Type B pancreatic cell (in vitro differentiated cells): ENCODE results near the gene C8A. TPM values are rescaled to one million over a fixed set of nuclear protein-coding genes. Genes with fewer than 3 reads are reported as not detected.

Source experiments
- DNase-seq: peaks from one replicate; pipeline ENCODE4 v3.0.0; 2021; ENCODE audit warnings: mixed read lengths; ENCODE audit not compliant: unreplicated experiment; ENCODE audit errors: extremely low spot score
- H3K27ac Mint-ChIP-seq: 2 replicates; pipeline ENCODE4 v1.8.0; 2021; ENCODE audit warnings: mild to moderate bottlenecking, mixed read lengths
- H3K27me3 Mint-ChIP-seq: 2 replicates; pipeline ENCODE4 v1.8.0; 2021; ENCODE audit warnings: mixed read lengths
- H3K36me3 Mint-ChIP-seq: 2 replicates; pipeline ENCODE4 v1.8.0; 2021; ENCODE audit warnings: mixed read lengths
- H3K4me1 Mint-ChIP-seq: one replicate; pipeline ENCODE4 v1.8.0; 2021; ENCODE audit warnings: mixed read lengths; ENCODE audit not compliant: unreplicated experiment
- H3K4me3 Mint-ChIP-seq: 2 replicates; pipeline ENCODE4 v1.8.0; 2021; ENCODE audit warnings: mild to moderate bottlenecking, mixed read lengths
- H3K9me3 Mint-ChIP-seq: 2 replicates; pipeline ENCODE4 v1.8.0; 2021; ENCODE audit warnings: mixed read lengths
- total RNA-seq: library from RNA; stranded (reverse); gene quantifications from 2 replicates; pipeline ENCODE4 v1.2.1, GENCODE V29; 2021; ENCODE audit warnings: low replicate concordance
- TF ChIP-seq, protein P1 (sequence below): fragments of 200-600 bp; sonication (generic); conservative IDR thresholded peaks from 2 replicates; pipeline ENCODE4 v1.5.0; 2021; ENCODE audit warnings: antibody characterized with exemption, mild to moderate bottlenecking

Gene C8A
- total RNA-seq, 1 donor from 2014 or later: 0.46 TPM

DNA sequence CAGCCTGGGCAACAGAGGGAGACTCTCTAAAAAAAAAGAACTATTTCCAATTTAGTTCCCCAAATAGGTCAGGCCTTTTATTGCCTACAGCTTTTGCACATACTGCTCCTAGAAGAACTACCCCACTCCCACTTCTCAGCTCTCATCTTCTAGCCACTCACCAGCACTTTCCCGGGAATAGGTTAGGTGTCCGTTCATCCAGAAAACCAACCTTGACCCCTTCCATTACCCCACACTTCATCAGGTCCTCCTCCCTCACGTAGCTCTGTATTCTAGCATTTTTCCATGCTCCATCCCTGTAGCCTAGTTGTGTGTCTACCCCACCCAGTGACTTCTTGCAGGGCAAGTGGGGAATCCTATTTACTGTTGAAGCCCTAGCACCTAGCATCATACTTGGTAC is 68.6 kb downstream of the C8A start:
- Mint-ChIP-seq H3K4me3 (no peak overlapping the region), H3K27me3 (peaks cover 10% of the 10 kb centered on the region), H3K36me3 (peaks cover 3% of the 10 kb centered on the region), H3K27ac (no peak overlapping the region), H3K4me1 (peaks cover 28% of the 10 kb centered on the region), H3K9me3 (peaks cover 4% of the 10 kb centered on the region)
- TF ChIP-seq, protein P1, sequence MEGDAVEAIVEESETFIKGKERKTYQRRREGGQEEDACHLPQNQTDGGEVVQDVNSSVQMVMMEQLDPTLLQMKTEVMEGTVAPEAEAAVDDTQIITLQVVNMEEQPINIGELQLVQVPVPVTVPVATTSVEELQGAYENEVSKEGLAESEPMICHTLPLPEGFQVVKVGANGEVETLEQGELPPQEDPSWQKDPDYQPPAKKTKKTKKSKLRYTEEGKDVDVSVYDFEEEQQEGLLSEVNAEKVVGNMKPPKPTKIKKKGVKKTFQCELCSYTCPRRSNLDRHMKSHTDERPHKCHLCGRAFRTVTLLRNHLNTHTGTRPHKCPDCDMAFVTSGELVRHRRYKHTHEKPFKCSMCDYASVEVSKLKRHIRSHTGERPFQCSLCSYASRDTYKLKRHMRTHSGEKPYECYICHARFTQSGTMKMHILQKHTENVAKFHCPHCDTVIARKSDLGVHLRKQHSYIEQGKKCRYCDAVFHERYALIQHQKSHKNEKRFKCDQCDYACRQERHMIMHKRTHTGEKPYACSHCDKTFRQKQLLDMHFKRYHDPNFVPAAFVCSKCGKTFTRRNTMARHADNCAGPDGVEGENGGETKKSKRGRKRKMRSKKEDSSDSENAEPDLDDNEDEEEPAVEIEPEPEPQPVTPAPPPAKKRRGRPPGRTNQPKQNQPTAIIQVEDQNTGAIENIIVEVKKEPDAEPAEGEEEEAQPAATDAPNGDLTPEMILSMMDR: no peak
- no peak for DNase-seq

DNA sequence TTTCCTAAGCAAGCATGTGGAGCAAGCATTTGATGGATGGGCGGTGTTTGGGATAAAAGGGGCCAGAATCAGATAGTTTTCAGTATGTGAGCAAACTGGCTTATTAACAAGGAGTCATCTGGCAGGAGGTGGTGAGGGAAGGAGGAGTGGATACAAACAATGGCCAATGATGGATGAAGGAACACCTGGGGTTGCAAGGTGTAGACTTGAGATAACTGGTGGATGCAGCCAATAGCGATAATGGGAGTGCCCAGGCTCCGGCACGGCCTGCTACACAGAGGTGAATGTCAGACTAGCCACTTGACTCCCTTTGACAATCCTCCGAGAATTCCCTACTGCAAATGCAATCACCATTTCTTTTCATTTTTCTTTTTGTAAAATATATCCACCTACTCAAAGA is 69.5 kb downstream of the C8A start:
- TF ChIP-seq, protein P1: no peak
- no peak for DNase-seq
- H3K27me3 Mint-ChIP-seq: peaks cover 10% of the 10 kb centered on the region
- H3K27ac Mint-ChIP-seq: no peak overlapping the region
- H3K4me1 Mint-ChIP-seq: peaks cover 28% of the 10 kb centered on the region
- H3K9me3 Mint-ChIP-seq: peaks cover 4% of the 10 kb centered on the region
- no peak overlapping the region for H3K4me3 Mint-ChIP-seq
- peaks cover 3% of the 10 kb centered on the region for H3K36me3 Mint-ChIP-seq

DNA sequence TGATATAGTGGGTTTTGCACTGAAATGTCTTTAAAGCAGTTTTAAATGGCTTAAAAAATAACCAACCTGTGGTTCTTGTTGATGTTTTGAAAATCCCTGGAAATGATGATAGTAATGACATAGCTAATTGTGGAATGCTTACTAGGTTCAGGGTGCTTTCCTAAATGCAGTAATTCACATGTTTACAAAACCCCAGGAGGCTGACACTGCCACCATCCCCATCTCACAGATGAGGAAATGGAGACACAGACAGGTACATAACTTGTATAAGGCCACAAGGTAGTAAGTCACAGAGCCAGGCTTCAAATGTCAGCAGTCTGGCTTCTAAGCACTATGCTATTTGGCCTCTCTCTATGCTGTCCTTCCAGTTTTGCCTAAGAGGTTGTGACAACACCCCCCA is 70.6 kb downstream of the C8A start:
- Mint-ChIP-seq H3K27ac (no peak overlapping the region), H3K4me1 (peaks cover 27% of the 10 kb centered on the region), H3K36me3 (peaks cover 3% of the 10 kb centered on the region), H3K27me3 (peaks cover 10% of the 10 kb centered on the region), H3K9me3 (peaks cover 4% of the 10 kb centered on the region), H3K4me3 (no peak overlapping the region)
- DNase-seq: no peak
- TF ChIP-seq, protein P1: no peak

DNA sequence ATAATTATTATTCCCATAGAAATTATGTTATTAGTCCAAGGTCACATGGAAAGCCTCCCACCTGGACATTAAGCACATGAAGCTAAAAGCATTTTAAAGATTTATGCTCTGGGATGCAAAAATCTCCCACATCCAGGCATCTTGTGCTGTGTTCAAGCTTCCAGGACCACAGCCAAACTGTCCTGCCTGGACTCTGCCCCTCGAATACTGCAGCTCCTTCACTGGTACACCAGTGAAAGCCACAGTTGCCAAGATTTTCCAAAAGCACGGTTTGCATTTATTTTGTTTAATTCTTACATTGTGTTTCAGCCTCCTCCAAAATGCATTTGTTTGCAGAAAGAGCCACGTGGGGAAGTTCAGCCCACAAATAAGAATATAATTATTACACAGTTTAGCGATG is 72.6 kb downstream of the C8A start:
- TF ChIP-seq, protein P1: no peak
- Mint-ChIP-seq H3K27ac (no peak overlapping the region), H3K4me1 (peaks cover 21% of the 10 kb centered on the region), H3K27me3 (peaks cover 7% of the 10 kb centered on the region), H3K4me3 (no peak overlapping the region), H3K9me3 (peaks cover 4% of the 10 kb centered on the region), H3K36me3 (peaks cover 3% of the 10 kb centered on the region)
- DNase-seq: no peak

DNA sequence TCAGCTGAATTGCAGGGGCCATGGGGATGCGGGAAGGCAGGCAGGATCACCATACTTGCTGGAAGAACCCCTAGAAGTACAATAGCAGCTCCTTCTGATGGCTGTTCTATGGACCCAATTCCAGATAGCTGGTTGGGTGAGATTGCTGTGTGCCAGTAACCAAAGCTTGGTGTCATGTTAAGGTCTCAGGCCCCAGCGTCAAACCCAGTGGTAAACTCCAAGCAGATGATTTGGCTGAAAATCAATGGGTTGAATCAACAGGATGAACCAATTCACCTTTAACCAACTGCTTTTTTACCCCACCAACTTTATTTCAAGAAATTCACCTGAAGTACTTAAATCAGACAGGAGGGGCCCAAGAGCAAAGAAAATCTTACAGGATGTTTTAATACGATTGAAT is 73.4 kb downstream of the C8A start:
- no peak for DNase-seq
- Mint-ChIP-seq H3K27me3 (peaks cover 12% of the 10 kb centered on the region), H3K36me3 (peaks cover 3% of the 10 kb centered on the region), H3K27ac (no peak overlapping the region), H3K4me3 (no peak overlapping the region), H3K4me1 (peaks cover 21% of the 10 kb centered on the region), H3K9me3 (peaks cover 4% of the 10 kb centered on the region)
- TF ChIP-seq, protein P1: peak; percentile 27

DNA sequence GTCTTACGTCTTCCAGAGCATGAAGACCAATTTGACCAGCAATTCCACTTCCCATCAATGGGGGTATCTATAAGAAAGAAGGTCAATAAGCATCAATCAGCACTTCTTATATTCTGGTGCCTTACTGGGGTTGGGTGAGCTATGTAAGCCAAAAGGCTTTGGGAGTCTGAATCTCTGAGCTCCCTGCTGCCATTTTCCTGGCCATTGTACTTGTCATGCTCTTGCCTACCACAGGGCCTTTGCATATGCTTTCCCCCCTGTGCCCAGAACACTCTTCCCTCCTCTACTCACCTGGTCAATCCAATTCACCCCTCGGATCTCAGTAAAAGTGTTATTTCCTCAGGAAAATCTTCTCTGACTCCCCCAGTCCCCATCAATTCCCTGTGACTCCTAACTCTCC is 74.9 kb downstream of the C8A start:
- TF ChIP-seq, protein P1: no peak
- H3K4me3 Mint-ChIP-seq: no peak overlapping the region
- H3K9me3 Mint-ChIP-seq: no peaks in the 10 kb centered on the region
- peaks cover 21% of the 10 kb centered on the region for H3K4me1 Mint-ChIP-seq
- no peak overlapping the region for H3K27ac Mint-ChIP-seq
- no peaks in the 10 kb centered on the region for H3K36me3 Mint-ChIP-seq
- DNase-seq: no peak
- peaks cover 13% of the 10 kb centered on the region for H3K27me3 Mint-ChIP-seq
